DND-41 (cell line): ENCODE data around the gene FOXI1.

Experiments used
- ATAC-seq: fragments of 200-7000 bp; cut with Tn5 transposase; 3 replicates; pipeline ENCODE4 v1.9.1; 2021; ENCODE audit warnings: low read depth; ENCODE audit not compliant: insufficient read depth
- DNase-seq: peaks from one replicate; pipeline ENCODE4 v3.0.0-alpha.2; 2020
- H2AFZ ChIP-seq: 2 replicates; pipeline ENCODE4 v1.6.0; 2012; ENCODE audit warnings: low read depth, low read length
- H3K27ac ChIP-seq: 2 replicates; pipeline ENCODE4 v1.5.1; 2012; ENCODE audit warnings: low read length, inconsistent platforms
- H3K27me3 ChIP-seq: fragments of 200-600 bp; sonication (generic); 2 replicates; pipeline ENCODE4 v1.6.0; 2012; ENCODE audit warnings: low read length, mild to moderate bottlenecking, inconsistent platforms; ENCODE audit not compliant: insufficient read depth, poor library complexity
- H3K36me3 ChIP-seq: 2 replicates; pipeline ENCODE4 v1.5.1; 2012; ENCODE audit warnings: low read length, inconsistent platforms; ENCODE audit not compliant: insufficient read depth
- H3K4me1 ChIP-seq: 2 replicates; pipeline ENCODE4 v1.5.1; 2012; ENCODE audit warnings: mild to moderate bottlenecking, low read length; ENCODE audit not compliant: insufficient read depth
- H3K4me2 ChIP-seq: 2 replicates; pipeline ENCODE4 v1.6.0; 2012; ENCODE audit warnings: mild to moderate bottlenecking, moderate library complexity, low read length, inconsistent platforms; ENCODE audit not compliant: insufficient read depth
- H3K4me3 ChIP-seq, 2 experiments: fragments of 200-600 bp in 1 of 2; shearing (Covaris generic) in 1 of 2; 2 replicates each; pipeline ENCODE4 v1.5.1; 2012 to 2016; ENCODE audit warnings: inconsistent platforms in 2 of 2, low read length in 2 of 2, mild to moderate bottlenecking in 2 of 2, low read depth in 1 of 2, moderate library complexity in 1 of 2
- H3K79me2 ChIP-seq: 2 replicates; pipeline ENCODE4 v1.6.0; 2012; ENCODE audit warnings: low read length, inconsistent platforms; ENCODE audit not compliant: insufficient read depth
- H3K9ac ChIP-seq: 2 replicates; pipeline ENCODE4 v1.6.0; 2012; ENCODE audit warnings: low read depth, mild to moderate bottlenecking, inconsistent platforms, low read length, moderate library complexity
- H3K9me3 ChIP-seq: 2 replicates; pipeline ENCODE4 v1.5.1; 2012; ENCODE audit warnings: low read length, moderate library complexity, mild to moderate bottlenecking, inconsistent platforms; ENCODE audit not compliant: insufficient read depth, severe bottlenecking
- H4K20me1 ChIP-seq: 2 replicates; pipeline ENCODE4 v1.6.0; 2012; ENCODE audit warnings: low read length; ENCODE audit not compliant: insufficient read depth
- EZH2 ChIP-seq: IDR thresholded peaks from 3 replicates; pipeline ENCODE4 v1.6.1; 2012; ENCODE audit warnings: borderline replicate concordance, low read depth, mild to moderate bottlenecking, moderate library complexity, low read length, inconsistent platforms; ENCODE audit not compliant: severe bottlenecking
- TF ChIP-seq, protein P1 (sequence below): IDR thresholded peaks from 2 replicates; pipeline ENCODE4 v1.5.1; 2012; ENCODE audit warnings: borderline replicate concordance, low read length, moderate library complexity, mild to moderate bottlenecking; ENCODE audit not compliant: poor library complexity, severe bottlenecking; ENCODE audit errors: extremely low read depth

FOXI1 gene

DNA sequence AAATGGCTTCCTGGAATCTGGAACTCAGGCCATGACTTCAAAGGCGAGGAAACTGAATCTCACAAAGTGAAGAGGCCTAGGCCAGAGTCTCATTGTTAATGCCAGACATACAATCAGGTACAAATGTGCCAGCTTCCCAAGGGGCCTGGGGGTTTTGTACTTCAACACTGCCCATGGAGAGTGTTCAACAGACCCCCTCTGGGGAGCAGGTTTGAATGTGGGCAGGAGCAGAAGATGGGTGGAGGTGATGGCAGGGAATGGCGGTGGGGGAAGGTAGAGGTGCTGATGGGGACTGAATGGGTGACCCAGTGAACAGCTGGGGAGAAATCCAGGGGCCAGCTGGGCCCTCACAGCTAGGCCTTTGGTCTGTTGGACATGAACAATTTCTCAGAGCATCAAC is 12.0 kb downstream of the FOXI1 start:
- DNase-seq = no peak

DNA sequence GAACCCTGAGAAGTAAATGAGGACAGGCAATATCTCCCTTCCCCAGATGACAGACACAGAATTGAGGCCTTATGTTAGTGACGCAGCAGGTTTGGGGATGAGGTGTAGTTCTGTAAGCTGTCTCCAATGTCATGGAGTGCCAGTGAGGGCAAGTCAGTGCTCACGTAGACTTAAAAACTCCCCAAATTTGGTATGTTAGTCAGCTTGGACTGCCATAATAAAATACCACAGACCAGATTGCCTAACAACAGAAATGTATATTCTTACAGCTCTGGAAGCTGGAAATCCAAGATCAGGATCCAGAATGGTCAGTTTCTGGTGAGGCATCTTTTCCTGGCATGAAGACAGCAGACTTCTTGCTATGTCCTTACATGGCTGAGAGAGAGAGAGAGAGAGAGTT is 14.9 kb downstream of the FOXI1 start:
- TF ChIP-seq, protein P1, sequence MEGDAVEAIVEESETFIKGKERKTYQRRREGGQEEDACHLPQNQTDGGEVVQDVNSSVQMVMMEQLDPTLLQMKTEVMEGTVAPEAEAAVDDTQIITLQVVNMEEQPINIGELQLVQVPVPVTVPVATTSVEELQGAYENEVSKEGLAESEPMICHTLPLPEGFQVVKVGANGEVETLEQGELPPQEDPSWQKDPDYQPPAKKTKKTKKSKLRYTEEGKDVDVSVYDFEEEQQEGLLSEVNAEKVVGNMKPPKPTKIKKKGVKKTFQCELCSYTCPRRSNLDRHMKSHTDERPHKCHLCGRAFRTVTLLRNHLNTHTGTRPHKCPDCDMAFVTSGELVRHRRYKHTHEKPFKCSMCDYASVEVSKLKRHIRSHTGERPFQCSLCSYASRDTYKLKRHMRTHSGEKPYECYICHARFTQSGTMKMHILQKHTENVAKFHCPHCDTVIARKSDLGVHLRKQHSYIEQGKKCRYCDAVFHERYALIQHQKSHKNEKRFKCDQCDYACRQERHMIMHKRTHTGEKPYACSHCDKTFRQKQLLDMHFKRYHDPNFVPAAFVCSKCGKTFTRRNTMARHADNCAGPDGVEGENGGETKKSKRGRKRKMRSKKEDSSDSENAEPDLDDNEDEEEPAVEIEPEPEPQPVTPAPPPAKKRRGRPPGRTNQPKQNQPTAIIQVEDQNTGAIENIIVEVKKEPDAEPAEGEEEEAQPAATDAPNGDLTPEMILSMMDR = no peak
- TF ChIP-seq EZH2 = no peak
- Histone ChIP-seq H3K4me1 (no peaks in the 10 kb centered on the region), H3K4me2 (no peak overlapping the region), H3K9ac (no peak overlapping the region), H2AFZ (no peak overlapping the region), H3K79me2 (no peaks in the 10 kb centered on the region), H3K9me3 (no peaks in the 10 kb centered on the region), H3K36me3 (no peaks in the 10 kb centered on the region), H3K27me3 (peaks cover 3% of the 10 kb centered on the region), H3K4me3 (no peak overlapping the region), H3K27ac (no peak overlapping the region), H4K20me1 (no peaks in the 10 kb centered on the region)
- no peak for ATAC-seq
- DNase-seq = no peak

More for the DNA sequence above, 12.0 kb downstream of the FOXI1 start:
- H2AFZ ChIP-seq = no peak overlapping the region
- peaks cover 3% of the 10 kb centered on the region for H3K27me3 ChIP-seq
- TF ChIP-seq, protein P1 = no peak
- TF ChIP-seq EZH2 = no peak
- H3K36me3 ChIP-seq = no peaks in the 10 kb centered on the region
- no peak overlapping the region for H3K27ac ChIP-seq
- no peaks in the 10 kb centered on the region for H3K4me1 ChIP-seq
- H3K79me2 ChIP-seq = no peaks in the 10 kb centered on the region
- no peak overlapping the region for H3K4me2 ChIP-seq
- no peak overlapping the region for H3K4me3 ChIP-seq
- H3K9me3 ChIP-seq = no peaks in the 10 kb centered on the region
- no peak overlapping the region for H3K9ac ChIP-seq
- ATAC-seq = no peak
- H4K20me1 ChIP-seq = no peaks in the 10 kb centered on the region

DNA sequence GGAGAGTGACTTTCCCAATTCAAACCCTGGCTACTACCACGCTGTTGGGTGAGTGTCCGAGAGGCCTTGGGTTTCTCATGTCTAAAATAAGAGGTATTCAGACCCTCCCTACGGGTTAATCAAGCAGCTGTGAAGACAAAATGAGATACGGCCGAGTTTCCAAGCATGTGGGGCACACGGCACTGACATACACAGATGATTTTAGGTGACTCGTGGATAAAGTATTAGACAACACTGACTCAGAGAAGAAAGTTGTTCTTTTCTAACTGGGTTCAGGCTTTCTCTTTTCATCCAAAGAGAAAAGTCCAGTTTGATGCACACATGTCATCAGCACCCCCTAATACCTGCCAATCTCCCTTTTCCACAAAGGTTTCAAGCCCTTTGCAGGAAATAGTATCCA is 15.6 kb downstream of the FOXI1 start:
- Histone ChIP-seq H3K4me3 (no peak overlapping the region), H3K9ac (no peak overlapping the region), H2AFZ (no peak overlapping the region), H4K20me1 (no peaks in the 10 kb centered on the region), H3K4me1 (no peaks in the 10 kb centered on the region), H3K27me3 (peaks cover 3% of the 10 kb centered on the region), H3K9me3 (peaks cover 5% of the 10 kb centered on the region), H3K4me2 (no peak overlapping the region), H3K27ac (no peak overlapping the region), H3K36me3 (no peaks in the 10 kb centered on the region), H3K79me2 (no peaks in the 10 kb centered on the region)
- no peak for DNase-seq
- no peak for TF ChIP-seq EZH2
- TF ChIP-seq, protein P1 = no peak
- no peak for ATAC-seq

DNA sequence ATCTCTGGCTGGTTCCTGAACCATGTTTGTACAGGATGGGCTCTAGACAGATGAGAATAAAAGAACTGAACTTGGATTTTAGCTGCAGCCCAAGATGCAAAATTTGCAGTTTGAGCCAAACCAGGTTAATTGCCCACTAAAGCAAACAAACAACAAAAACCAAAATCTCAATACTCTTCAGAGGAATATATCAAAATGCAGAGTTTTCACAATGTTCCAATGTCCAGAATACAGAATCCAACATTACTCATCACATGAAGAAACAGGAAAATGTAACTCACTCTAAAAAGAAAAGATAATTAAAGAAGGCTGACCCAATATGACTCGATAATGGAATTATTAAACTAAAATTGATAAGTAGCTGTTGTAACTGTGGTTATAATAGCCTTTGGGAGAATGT is 20.4 kb downstream of the FOXI1 start:
- no peak overlapping the region for H3K4me3 ChIP-seq

More for the DNA sequence above, 20.4 kb downstream of the FOXI1 start:
- DNase-seq (no peak), ATAC-seq (no peak)
- Histone ChIP-seq H3K4me2 (no peak overlapping the region), H3K9me3 (peaks cover 10% of the 10 kb centered on the region), H3K79me2 (no peaks in the 10 kb centered on the region), H2AFZ (no peak overlapping the region), H3K27me3 (no peaks in the 10 kb centered on the region), H3K36me3 (no peaks in the 10 kb centered on the region), H4K20me1 (no peaks in the 10 kb centered on the region), H3K9ac (no peak overlapping the region), H3K27ac (no peak overlapping the region), H3K4me1 (no peaks in the 10 kb centered on the region)
- TF ChIP-seq, protein P1 = no peak
- TF ChIP-seq EZH2 = no peak
